GM18502 (cell line): ENCODE data around the gene PSG11.
"Not testable (repeated sequence)": the region's sequence is repeated elsewhere in the genome, so short reads cannot be mapped to it uniquely, and the experiment has no call there.

ENCODE experiments used
- ATAC-seq: cut with Tn5 transposase; IDR thresholded peaks from one replicate; pipeline ENCODE4 v1.9.1; 2021; ENCODE audit warnings: mild to moderate bottlenecking; ENCODE audit not compliant: unreplicated experiment, poor library complexity

Gene PSG11

GRCh38 chr19:43026369-43026768 is at the start of gene PSG11:
Gene PSG11 (minus strand): TSS chr19:43026469. CDS start chr19:43026372, 97 bp downstream.
- not testable (repeated sequence) for ATAC-seq

DNA sequence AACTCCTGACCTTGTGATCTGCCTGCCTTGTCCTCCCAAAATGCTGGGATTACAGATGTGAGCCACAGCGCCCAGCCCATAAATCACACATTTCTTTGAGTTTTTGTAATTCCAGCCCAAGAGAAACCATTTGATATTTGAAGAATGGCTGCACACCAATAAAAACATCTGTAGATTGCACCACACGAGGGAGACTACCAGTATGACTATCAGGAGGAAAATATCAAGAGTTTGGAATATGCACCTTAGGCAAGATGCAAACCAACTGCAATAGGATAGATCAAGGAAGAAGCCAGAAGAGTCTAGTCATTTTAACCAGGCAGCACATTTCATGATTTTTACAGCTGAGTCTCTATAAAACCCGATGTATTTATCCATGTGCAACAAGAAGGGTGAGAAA is 36.1 kb upstream of the PSG11 start:
- ATAC-seq: not testable (repeated sequence)

- not testable (repeated sequence) for ATAC-seq
These were observed 35.1 kb upstream of the PSG11 start for GRCh38 chr19:43061326-43061725.

GRCh38 chr19:43060254-43060653 is 34.0 kb upstream of the PSG11 start:
- not testable (repeated sequence) for ATAC-seq

GRCh38 chr19:43059482-43059881 is 33.2 kb upstream of the PSG11 start:
- not testable (repeated sequence) for ATAC-seq

GRCh38 chr19:43058440-43058839 is 32.2 kb upstream of the PSG11 start:
- ATAC-seq: not testable (repeated sequence)

DNA sequence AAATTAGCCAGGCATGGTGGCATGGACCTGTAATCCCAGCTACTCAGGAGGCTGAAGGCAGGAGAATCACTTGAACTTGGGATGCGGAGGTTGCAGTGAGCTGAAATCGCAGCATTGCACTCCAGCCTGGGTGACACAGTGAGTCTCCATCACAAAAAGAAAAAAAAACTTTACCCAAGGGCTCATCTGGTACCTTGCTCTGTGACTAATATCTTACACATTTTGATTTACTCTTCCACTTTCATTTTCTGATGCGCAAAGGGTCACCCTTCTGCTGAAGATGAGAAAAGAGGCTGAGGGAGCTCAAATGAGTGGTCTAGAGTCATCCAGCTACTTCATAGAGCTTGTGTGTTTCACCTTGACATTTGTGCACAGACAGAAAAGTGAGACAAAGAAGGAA is 21.7 kb upstream of the PSG11 start:
- ATAC-seq: not testable (repeated sequence)

DNA sequence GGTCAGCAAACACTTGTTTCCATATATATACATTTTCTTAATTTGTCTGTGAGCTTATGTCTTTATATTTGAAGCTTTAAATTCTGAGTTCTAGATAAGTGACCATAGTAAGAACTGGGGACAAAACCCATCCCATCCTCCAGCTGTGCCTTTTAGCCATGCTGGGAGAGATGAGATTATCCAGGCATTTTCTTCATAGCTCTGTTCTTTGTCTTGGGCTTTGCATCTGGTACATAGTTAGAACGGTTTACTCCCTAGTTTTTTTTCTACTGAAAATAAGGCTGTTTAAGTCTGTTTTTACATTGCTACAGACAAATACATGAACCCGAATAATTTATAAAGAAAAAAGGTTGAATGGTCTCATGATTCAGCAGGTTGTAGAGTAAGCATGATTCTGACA is 20.3 kb upstream of the PSG11 start:
- ATAC-seq: not testable (repeated sequence)

DNA sequence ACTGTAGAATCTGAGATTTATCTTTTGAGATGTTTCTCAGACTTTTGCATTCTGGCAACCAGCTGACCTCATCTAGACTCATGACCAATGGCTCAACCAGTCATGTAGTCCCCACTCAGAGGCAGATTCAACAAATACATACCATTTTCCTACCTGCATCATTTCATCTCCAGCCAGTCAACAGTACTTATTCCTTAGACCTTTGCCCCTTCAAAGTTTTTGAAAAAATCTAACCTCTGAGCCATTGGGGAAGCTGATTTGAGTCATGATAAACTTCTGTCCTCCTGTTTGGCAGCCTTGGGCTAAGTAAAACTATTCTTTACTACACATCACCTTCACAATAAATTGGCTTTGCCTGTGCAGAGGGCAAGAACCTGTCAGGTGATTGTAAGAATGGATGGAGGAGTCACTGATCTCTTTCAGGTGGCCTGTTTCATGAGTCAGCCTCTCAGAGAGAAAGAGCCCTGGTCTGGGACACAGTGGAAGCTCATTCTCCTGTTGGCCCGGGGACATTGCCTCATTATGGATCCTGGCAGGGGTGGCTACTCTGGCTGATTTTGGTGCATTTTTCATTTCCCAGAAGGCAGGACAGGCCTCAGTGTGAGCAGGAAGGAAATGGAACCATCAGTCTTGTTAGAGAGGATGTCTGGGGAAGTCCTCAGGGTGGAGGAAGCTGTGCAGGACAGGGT is 17.4 kb upstream of the PSG11 start:
- not testable (repeated sequence) for ATAC-seq

DNA sequence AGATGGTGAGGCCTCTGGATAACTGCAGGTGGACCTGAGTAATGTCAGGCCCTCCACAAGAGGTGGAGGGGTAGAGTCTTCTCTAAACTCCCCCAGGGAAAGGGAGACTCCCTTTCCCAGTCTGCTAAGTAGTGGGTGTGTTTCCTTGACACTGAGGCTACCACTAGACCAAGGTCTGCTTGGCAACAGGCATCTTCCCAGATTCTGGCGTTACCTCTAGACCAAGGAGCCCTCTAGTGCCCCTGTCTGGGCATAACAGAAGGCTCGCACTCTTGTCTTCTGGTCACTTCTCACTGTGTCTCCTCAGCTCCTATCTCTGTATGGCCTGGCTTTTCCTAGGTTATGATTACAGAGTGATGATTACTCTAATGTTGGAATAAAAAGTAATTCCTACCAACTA is 5.4 kb upstream of the PSG11 start:
- not testable (repeated sequence) for ATAC-seq

- no peak for ATAC-seq
These were observed 2.6 kb upstream of the PSG11 start for GRCh38 chr19:43028866-43029265.

DNA sequence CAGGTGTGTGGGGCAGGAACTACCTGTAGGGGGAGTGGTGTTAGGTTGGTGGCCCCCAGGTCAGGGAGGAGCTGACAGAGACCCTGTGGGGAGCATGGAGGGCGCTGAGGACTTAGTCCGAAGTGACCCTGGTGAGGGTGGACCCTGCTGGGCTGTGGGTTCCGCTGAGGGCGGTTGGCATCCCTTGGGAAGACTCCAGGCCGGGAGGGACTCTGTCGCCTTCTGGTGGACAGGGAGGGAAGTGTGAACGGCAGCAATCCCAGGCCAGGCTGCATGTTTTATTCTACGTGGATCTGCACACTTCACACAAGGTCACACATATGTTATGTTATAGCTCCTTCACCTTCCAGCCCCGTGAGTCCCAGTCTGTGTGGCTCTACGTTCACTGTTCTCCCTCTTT is 1.7 kb upstream of the PSG11 start:
- not testable (repeated sequence) for ATAC-seq

DNA sequence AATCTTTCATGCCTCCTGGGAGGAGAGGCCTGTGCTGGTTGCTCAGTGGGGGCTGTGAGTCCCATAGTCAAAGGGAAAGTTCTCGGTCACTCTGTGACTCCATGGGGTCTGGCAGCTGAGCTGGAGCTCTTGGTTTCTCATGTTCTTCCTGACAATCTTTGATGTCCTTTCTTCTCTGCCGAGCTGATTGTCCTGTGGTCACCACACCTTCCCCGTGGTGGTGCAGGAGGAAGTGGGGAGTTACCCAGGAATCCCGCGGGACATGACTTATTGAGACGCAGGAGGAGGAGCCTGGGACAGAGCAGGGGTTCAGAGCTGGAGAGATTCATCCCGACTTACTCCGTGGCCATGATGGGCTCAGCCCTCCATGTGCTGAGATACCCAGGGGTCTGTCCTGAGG is 792 bp upstream of the PSG11 start:
- not testable (repeated sequence) for ATAC-seq

DNA sequence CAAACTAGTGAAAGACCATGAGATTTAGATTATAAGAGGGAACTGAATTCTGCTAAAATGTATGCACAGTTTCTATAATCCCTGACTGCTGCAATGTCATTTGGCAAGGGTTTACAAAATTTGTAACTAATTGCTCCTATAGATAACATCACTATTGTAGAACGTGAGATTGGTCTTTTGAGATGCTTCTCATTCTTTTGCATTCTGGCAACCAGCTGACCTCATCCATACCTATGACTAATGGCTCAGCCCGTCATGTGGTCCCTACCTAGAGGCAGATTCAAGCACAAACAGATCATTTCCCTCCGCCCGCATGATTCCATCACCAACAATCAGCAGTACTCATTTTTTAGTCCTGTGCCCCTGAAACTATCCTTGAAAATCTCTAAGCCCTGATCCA is 4.2 kb downstream of the PSG11 start:
- not testable (repeated sequence) for ATAC-seq

GRCh38 chr19:43021629-43022028 is 4.6 kb downstream of the PSG11 start:
- not testable (repeated sequence) for ATAC-seq

- ATAC-seq: not testable (repeated sequence)
These were observed 6.7 kb downstream of the PSG11 start for GRCh38 chr19:43019588-43019987.

GRCh38 chr19:43005841-43006240 is 20.4 kb downstream of the PSG11 start:
- not testable (repeated sequence) for ATAC-seq

GRCh38 chr19:43004846-43005245 is 21.4 kb downstream of the PSG11 start:
- ATAC-seq: not testable (repeated sequence)

DNA sequence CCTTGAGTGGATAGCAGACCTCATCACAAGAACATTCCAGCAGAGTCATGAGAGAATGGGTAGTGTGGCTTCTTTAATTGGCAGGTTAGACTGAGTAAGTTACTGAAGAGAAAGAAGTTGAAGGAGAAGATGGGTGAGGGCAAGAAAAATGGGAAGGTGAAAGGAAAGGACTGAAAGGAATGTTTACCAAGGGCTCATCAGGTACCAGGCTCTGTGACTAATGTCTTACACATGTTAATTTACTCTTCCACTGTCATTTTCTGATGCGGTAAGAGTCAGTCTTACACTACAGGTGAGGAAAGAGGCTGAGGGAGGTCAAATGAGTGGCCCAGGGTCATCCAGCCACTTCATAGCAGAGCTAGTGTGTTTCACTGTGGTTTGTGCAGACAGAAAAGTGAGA is 22.6 kb downstream of the PSG11 start:
- ATAC-seq: not testable (repeated sequence)

DNA sequence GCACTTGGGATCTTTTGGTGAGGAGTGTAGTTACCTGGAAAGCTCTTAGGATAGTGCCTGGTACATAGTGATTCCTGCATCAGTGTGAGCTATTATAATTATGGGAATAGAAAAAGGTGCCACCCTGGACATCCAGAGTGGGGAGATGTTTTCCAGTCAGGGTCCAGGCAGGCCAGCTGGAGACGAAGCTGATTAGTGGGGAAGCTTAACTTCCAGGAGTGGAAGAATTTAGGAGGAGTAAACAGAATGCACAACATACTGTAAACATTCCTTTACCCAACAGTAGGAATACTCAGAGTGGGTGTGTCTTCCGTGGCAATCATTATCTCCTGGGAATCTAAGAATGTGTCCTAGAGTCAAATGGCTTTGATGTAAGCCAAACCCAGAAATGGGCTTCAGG is 23.3 kb downstream of the PSG11 start:
- not testable (repeated sequence) for ATAC-seq

- not testable (repeated sequence) for ATAC-seq
These were observed 30.1 kb downstream of the PSG11 start for GRCh38 chr19:42996161-42996560.

DNA sequence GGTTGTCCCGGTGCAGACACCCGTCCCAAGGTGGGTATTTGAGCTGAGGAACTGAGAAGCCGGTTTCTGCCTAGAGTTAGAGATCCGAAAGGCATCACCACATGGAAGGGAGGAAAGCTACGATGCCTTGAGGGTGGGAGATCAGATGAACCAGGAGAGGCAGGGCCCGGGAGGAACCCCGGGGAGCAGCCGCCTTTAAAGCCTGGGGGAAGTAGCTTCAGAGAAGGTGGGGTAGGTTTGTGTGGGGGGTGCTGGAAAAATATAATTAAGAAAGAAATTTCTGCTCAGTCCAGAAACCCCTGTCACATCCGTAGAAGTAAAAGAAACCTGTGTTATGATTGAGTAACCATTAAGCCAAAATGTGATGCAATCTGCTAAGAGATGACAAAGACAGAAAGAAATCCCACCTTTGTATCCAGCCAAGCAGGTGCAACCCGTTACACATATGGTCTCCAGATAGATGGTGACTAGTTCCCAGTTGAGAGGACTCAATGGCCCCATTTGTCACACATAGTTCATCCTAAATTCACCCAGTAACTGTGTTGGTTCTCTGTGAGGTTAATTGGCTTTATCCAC is 34.2 kb downstream of the PSG11 start:
- not testable (repeated sequence) for ATAC-seq
